Measurements from ENCODE around the gene CLASP2.

- TF ChIP-seq GATA2 (IDR thresholded peaks at IDR 0.05; ENCODE audit: low read depth, low read length) (no peak), GATA3 (IDR thresholded peaks at IDR 0.05; ENCODE audit: low read depth, low read length) (no peak)
Observed at GRCh38 chr3:33505027-33505426, 213.0 kb downstream of the CLASP2 start.
